Stimulated activated CD4-positive, alpha-beta T cell treated with anti-CD3 and anti-CD28 coated beads, Interleukin-4, amount 100 ng/mL, for 4 hours (primary cell): ENCODE data around the gene OR6N2.

Experiments
- DNase-seq, 2 experiments: peaks; one replicate each; pipeline ENCODE4 v3.0.0-alpha.2; 2020

OR6N2 gene

GRCh38 chr1:158752155-158752712, 28.8 kb downstream of the OR6N2 start:
- DNase-seq, result no peak

- DNase-seq, result no peak
Observed at GRCh38 chr1:158735848-158736247, 45.2 kb downstream of the OR6N2 start.

- no peak for DNase-seq
Observed at GRCh38 chr1:158732524-158732923, 48.5 kb downstream of the OR6N2 start.

GRCh38 chr1:158731707-158732106, 49.3 kb downstream of the OR6N2 start:
- no peak for DNase-seq

GRCh38 chr1:158730453-158730852, 50.6 kb downstream of the OR6N2 start:
- no peak for DNase-seq

- no peak for DNase-seq
Observed at GRCh38 chr1:158728510-158729225, 52.3 kb downstream of the OR6N2 start.

- no peak for DNase-seq
Observed at GRCh38 chr1:158724442-158724841, 56.6 kb downstream of the OR6N2 start.
